Smooth muscle cell of the pulmonary artery (primary cell): ENCODE results near the gene SLC35G1. TPM values are rescaled to one million over a fixed set of nuclear protein-coding genes. Genes with fewer than 3 reads are reported as not detected.

Experiments used
- total RNA-seq: library from RNA; depleted of rRNA; stranded (reverse); fragments of >200 nt; gene quantifications from 2 replicates; pipeline ENCODE4 v1.2.3, GENCODE V29; 2014

Gene SLC35G1
- total RNA-seq = 2.9 and 3.9 TPM in 2 replicates

GRCh38 chr10:93893646-93894515 is at the start of gene SLC35G1:
SLC35G1 (plus strand) TSS chr10:93893978; CDS start chr10:93894034, 56 bp downstream.

Other genes with a start within 250 kb of the SLC35G1 start
- 6.2 and 6.8 TPM in 2 replicates for gene FRA10AC1, start 191.4 kb upstream of the SLC35G1 start, total RNA-seq
- 0.13 TPM in 1 of 2 replicates, not detected in the other for gene LGI1, start 136.0 kb upstream of the SLC35G1 start, total RNA-seq
- 1.8 and 2.5 TPM in 2 replicates for gene PLCE1, start 100.0 kb downstream of the SLC35G1 start, total RNA-seq